ENCODE results near the gene CMC4.

The CMC4 gene

GRCh38 chrX:155070975-155071693 is at the start of gene CMC4, which contains the start of the genes BRCC3 and MTCP1:
Gene CMC4 (minus strand): TSS chrX:155071136. CDS start chrX:155064023, 7,113 bp downstream.
Gene BRCC3 (plus strand): TSS chrX:155071508. CDS start chrX:155071528, 20 bp downstream.
Gene MTCP1 (minus strand): TSS chrX:155071136. CDS start chrX:155066010, 5,126 bp downstream.
- Histone ChIP-seq H3K9me2 (ENCODE audit: low read depth, low read length) (no peaks in the 10 kb centered on the region), H4K20me1 (ENCODE audit: insufficient read depth, low read length) (no peaks in the 10 kb centered on the region), H3K79me2 (ENCODE audit: insufficient read depth, low read length) (peaks cover 32% of the 10 kb centered on the region), H3K4me2 (ENCODE audit: low read length) (peak within 1 kb of the TSS; percentile 92), H3K9ac (ENCODE audit: low read length) (peak within 1 kb of the TSS; percentile 100), H3K36me3 (ENCODE audit: insufficient read depth, low read length) (peaks cover 6% of the 10 kb centered on the region; the same call in 1 of the 2 replicates), H2AFZ (ENCODE audit: low read length) (no peak within 1 kb of the TSS), H3K9me3 (ENCODE audit: low read length) (no peaks in the 10 kb centered on the region), H3K4me1 (ENCODE audit: insufficient read depth, low read length, severe bottlenecking) (peaks cover 41% of the 10 kb centered on the region), H3F3A (ENCODE audit: insufficient read depth, low read length) (no peaks in the 10 kb centered on the region), H3K27ac (ENCODE audit: low read depth, low read length, poor library complexity, severe bottlenecking) (peak within 1 kb of the TSS; percentile 78), H3K4me3 (ENCODE audit: low read depth, low read length, poor library complexity, severe bottlenecking) (peak within 1 kb of the TSS; percentile 99), H3K27me3 (ENCODE audit: insufficient read depth, low read length) (no peaks in the 10 kb centered on the region)
- TF ChIP-seq CTCF (IDR thresholded peaks at IDR 0.05; ENCODE audit: low read length) = no peak
- TF ChIP-seq EZH2 (IDR thresholded peaks at IDR 0.05; ENCODE audit: borderline replicate concordance, low read length) = no peak

GRCh38 chrX:155115174-155115819 is 44.4 kb upstream of the CMC4 start:
- TF ChIP-seq CTCF (IDR thresholded peaks at IDR 0.05; ENCODE audit: low read length) (no peak), EZH2 (IDR thresholded peaks at IDR 0.05; ENCODE audit: borderline replicate concordance, low read length) (no peak)
- Histone ChIP-seq H3K27me3 (ENCODE audit: insufficient read depth, low read length) (no peaks in the 10 kb centered on the region), H3K79me2 (ENCODE audit: insufficient read depth, low read length) (no peaks in the 10 kb centered on the region), H3K27ac (ENCODE audit: low read depth, low read length, poor library complexity, severe bottlenecking) (no peak overlapping the region), H3K4me3 (ENCODE audit: low read depth, low read length, poor library complexity, severe bottlenecking) (no peak overlapping the region), H3K9ac (ENCODE audit: low read length) (no peak overlapping the region), H4K20me1 (ENCODE audit: insufficient read depth, low read length) (no peaks in the 10 kb centered on the region), H3F3A (ENCODE audit: insufficient read depth, low read length) (no peaks in the 10 kb centered on the region), H3K4me1 (ENCODE audit: insufficient read depth, low read length, severe bottlenecking) (no peaks in the 10 kb centered on the region), H3K36me3 (ENCODE audit: insufficient read depth, low read length) (peaks cover 17% of the 10 kb centered on the region), H3K9me2 (ENCODE audit: low read depth, low read length) (no peaks in the 10 kb centered on the region), H3K9me3 (ENCODE audit: low read length) (no peaks in the 10 kb centered on the region), H3K4me2 (ENCODE audit: low read length) (no peak overlapping the region), H2AFZ (ENCODE audit: low read length) (no peak overlapping the region)

GRCh38 chrX:155113097-155113496 is 42.2 kb upstream of the CMC4 start:
- H3K79me2 ChIP-seq (ENCODE audit: insufficient read depth, low read length) = no peaks in the 10 kb centered on the region
- H3K4me3 ChIP-seq (ENCODE audit: low read depth, low read length, poor library complexity, severe bottlenecking) = no peak overlapping the region
- no peak overlapping the region for H3K4me2 ChIP-seq (ENCODE audit: low read length)
- no peaks in the 10 kb centered on the region for H3K4me1 ChIP-seq (ENCODE audit: insufficient read depth, low read length, severe bottlenecking)
- H3K9me3 ChIP-seq (ENCODE audit: low read length) = no peaks in the 10 kb centered on the region
- no peaks in the 10 kb centered on the region for H3K27me3 ChIP-seq (ENCODE audit: insufficient read depth, low read length)
- H3K9me2 ChIP-seq (ENCODE audit: low read depth, low read length) = no peaks in the 10 kb centered on the region
- no peak overlapping the region for H3K27ac ChIP-seq (ENCODE audit: low read depth, low read length, poor library complexity, severe bottlenecking)
- H4K20me1 ChIP-seq (ENCODE audit: insufficient read depth, low read length) = no peaks in the 10 kb centered on the region
- TF ChIP-seq CTCF (IDR thresholded peaks at IDR 0.05; ENCODE audit: low read length) (no peak), EZH2 (IDR thresholded peaks at IDR 0.05; ENCODE audit: borderline replicate concordance, low read length) (no peak)
- no peaks in the 10 kb centered on the region for H3F3A ChIP-seq (ENCODE audit: insufficient read depth, low read length)
- H3K9ac ChIP-seq (ENCODE audit: low read length) = no peak overlapping the region
- H3K36me3 ChIP-seq (ENCODE audit: insufficient read depth, low read length) = peaks cover 16% of the 10 kb centered on the region
- no peak overlapping the region for H2AFZ ChIP-seq (ENCODE audit: low read length)
